T-helper 2 cell treated with Interferon-gamma antibody and Interleukin-4, amounts not matched to agents 100 ng/mL and 5 ng/mL, for 36 hours (primary cell): Measurements from ENCODE around the gene FARP1. TPM values are rescaled to one million over a fixed set of nuclear protein-coding genes. Genes with fewer than 3 reads are reported as not detected.

ENCODE experiments used
- intact Hi-C: fragments of 100-400 bp; cut with micrococcal nuclease; formaldehyde crosslinking; loops from one replicate; pipeline ENCODE4 v1.15.1; 2023
- total RNA-seq: library from RNA; stranded (reverse); gene quantifications from 2 replicates; pipeline ENCODE4 v1.2.3, GENCODE V29; 2022

The FARP1 gene
- total RNA-seq, 1 donor from 2014 or later = 0.57 TPM

DNA sequence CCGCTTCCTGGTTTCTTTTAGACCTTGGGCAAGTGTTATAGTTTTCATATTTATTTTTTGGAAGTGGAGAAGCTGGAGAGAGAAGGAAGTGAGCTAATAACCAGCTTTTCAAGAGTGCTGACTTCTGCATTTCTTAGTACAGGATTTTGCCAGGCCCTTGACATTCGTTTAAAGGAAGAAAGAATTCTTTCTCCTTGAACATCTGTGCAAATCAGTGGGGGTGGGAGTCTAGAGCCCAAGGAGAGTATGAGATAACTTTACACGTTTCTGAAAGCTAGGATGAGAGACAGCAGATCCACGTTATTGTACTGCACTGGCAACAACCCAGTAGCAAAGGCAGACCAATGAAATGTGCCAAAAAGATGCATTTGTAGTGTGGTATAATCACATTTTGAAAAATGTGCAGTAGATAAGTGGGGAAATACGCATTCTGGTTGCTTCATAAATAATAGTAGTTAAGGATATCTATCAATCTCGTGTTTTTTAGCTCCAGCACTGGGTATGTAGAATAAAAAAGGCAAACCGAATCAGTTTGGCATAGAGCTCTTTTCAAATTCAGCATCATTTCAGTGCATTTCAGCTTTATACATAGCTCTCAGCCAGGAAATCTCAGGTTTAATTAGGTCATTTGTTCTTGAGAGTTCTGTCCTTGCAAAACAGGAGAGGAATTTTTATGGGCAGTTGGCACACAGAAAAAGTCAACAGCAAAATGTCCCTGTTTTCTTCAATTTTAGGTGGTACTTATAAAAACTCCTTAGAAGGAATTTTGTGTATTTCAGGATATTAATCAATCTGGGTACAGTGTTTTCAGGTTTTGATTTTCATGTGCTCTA lies 29.9 kb downstream of the FARP1 start:
- intact Hi-C loops = no loop called here

DNA sequence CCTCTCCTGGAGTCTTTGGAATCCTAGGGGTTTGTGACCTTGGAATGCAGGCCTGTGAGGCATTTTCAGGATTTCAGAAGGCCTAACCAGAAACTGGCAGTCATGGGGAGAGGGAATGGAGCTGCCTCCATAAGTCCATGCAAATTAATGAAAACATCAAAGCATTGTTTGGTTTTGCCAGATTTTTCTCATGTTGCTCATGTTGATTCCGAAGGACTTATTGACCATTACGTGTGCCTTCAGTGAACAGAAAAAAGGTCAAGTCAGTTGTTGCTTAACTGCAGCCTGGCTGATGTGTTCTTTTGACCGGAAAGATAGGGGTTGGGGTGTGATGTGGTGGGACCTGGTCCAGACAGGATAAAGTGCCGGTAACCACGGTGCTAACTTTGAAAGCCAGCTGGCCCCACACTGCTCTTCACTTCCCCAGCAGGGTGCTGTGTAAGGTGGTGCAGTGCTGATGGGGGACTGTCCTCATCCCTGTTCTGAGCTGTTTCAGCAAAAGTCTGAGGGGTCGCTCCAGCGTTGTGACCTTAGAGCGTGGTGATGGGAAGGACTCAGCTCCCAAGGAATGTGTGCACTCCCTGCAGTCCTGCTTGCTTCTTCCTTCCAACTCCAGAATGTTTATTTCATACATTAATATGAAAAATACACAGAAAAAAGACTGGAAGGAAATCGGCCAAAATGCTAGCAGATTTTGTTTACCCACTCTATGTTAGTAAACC lies 30.7 kb downstream of the FARP1 start:
- intact Hi-C loops = no loop called here

DNA sequence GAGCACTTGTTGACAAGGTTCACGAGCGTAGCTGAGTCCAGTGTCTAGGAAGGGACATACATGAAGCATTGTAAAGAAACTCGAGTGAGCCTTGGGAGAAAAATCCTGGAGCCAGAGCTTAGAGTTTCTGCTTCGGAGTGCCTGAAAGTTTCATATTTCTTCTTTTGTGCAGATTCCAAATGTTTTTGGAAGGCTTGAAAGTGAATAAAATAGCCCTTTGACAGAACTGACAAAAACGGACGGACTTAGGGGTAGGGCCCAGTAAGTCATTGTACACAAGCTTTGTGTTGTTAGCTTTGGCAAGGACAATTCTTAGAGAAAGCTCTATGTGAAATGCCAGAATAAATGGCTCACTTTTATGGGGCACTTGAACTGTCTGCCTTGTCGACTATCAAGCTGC lies 31.4 kb downstream of the FARP1 start:
- intact Hi-C loops = no loop called here

DNA sequence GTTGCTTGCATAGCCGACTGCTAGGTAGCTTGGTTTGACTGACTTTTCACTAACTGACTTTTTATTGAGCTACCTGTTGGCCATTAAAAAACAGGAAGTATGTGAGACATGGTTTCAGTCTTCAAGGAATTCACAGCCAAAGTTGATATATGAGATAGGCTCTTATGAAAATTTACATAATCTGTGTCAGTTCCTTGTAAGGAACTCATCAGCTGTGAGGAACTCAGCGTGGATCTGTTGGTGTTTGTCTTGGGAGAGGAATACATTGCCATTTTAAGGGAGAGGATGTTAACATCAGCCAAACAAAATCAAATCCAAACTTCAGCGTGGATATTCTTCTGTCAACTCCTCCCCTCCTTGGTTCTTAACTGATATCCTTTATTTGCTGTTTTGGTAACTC lies 32.1 kb downstream of the FARP1 start:
- intact Hi-C loops = no loop called here

DNA sequence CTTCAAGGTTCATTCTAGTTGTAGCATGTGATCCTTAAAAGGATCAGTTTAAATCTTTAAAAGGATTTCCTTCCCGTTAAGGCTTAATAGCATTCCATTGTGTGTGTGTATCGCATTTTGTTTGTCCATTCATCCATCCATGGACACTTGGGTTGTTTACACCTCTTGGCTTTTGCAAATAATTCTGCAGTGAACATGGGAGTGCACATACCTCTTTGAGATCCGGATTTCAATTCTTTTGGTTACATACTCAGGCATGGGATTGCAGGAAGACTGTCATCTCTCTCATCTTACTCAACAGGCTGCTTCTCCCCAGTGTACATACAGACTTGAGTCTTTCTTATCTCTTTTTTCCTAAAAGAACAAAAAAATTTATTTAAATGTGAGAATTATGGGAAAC lies 32.9 kb downstream of the FARP1 start:
- intact Hi-C loops = no loop called here

DNA sequence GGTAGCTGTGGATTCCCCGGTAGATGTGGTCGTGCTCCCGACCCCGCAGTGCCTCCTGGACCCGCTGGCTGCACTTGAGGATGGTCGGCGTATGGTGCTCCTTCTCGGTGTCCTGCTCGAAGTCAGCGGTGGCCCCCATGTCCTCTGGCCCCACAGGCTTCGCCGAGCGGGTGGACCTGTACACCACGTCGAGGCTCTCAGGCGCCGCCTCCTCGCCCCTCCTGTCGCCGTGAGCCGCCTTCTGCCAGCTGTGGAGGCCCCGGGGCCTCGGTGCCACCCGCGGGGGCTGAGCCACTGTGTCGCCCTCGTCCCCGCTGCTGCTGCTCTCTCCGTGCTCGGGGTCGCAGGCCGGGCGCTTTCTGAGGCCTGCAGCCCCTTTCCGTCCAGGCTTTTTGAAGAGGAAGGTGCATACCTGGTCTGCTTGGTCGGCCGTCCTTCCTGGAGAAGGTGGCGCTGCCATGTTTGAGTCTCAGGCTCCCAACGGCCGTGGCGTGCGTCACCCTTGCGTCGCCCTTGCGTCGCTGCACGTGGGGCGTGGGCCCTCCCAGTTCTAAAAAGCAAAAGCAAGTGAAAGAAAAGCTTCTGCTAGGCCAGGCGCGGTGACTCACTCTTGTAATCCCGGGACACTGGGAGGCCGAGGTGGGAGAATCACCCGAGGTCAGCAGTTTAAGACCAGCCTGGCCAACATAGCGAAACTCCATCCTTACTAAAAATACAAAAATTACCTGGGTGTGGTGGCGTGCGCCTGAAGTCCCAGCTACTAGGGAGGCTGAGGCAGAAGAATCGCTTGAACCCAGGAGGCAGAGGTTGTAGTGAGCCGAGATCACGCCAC lies 34.1 kb downstream of the FARP1 start, which contains the start of gene RNF113B:
Gene RNF113B, minus strand, starts transcription at position 493 of the 832 bp plus-strand sequence. Its CDS starts 33 bp downstream, at position 460.
- intact Hi-C loops = no loop called here

DNA sequence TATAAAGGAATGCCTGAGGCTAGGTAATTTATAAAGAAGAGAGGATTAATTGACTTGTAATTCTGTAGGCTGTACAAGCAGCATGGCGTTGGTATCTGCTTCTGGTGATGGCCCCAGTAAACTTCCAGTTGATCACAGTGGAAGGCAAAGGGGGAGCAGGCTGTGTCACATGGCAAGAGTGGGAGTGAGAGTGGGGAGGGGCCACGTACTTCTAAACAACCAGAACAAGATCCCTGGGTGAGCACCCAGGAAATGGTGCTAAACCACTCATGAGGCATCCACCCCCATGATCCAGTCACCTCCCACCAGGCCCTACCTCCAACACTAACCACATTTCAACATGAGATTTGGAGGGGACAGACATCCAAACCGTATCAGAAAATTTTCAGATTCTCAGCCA lies 37.2 kb downstream of the FARP1 start:
- intact Hi-C loops = no loop called here

DNA sequence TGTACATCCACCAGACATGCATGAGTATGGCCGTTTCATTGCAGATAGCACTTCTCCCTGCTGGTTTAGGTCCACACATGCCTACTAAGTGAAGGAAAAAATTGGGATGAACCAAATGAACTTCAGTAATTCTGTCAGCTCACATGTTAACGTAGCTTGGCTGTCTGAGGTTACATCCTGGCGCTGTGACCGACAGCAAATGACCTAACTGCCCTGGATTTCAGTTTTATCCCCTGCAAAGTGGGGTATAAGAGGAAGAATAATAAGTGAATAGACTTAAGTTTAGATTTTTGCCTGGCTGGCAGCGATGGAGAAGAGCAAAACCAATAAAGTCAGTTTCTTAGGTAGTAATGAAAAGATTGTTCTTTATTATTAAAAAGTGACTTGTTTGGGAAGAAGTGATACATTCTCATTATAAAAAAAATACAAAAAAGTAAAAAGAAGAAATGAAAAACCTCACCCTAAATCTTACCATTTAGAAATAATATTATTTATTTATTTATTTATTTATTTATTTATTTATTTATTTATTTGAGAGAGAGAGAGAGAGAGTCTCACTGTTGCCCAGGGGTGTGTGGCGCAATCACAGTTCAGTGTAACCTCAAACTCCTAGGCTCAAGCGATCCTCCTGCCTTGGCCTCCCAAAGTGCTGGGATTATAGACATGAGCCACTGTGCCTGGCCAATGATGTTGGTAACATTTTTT lies 38.4 kb downstream of the FARP1 start:
- intact Hi-C loops = no loop called here

DNA sequence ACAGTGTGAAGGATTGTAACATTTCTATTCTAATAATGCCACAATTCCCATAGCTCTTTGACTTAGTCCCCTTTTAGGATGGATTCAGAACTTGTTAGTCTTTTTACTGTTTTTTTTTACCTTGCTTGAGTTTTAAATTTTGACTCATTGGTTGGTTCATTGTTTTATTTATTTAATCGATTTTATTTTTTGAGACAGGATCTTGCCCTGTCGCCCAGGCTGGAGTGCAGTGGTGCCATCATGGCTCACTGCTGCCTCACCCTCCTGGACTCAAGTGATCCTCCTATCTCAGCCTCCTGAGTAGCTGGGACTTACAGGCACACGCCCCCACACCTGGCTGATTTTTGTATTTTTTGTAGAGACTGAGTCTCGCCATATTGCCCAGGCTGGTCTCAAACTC lies 39.3 kb downstream of the FARP1 start:
- intact Hi-C loops = no loop called here

DNA sequence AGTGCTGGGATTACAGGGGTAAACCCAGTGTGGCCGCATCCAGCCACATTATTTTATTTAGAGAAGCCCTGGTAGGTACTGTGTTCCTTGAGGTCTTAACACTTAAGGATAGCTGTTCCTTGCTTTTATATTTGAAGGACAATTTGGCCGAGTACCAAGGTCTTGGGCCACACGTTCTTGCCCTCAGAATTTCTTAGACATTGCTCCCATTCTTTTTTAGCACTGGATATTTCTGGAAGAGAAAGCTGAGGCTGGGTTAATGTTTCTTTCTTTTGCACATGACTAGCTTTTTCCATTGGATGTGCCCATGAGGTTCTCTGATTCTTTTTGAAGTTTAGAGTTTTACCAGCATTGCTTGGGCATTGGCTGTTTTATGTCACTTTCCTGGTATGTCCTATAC lies 39.7 kb downstream of the FARP1 start:
- intact Hi-C loops = no loop called here

DNA sequence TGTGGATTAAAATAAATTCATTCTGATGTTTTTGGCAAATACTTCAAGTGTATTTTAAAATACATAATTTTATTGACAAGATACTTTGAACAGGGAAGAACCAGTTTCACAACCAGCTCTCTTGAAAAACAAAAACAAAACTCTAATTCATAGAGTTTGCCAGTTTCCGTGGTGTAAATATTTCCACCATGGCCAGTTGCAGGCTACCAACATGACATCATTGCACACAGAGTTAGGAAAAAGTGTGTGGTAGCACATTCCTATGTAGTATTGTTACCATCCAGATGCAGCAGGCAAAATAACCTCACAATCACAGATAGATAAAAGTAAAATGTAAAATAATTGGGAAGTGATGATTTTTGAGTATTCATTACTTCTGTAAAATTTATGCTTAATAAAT lies 41.9 kb downstream of the FARP1 start:
- intact Hi-C loops = no loop called here

DNA sequence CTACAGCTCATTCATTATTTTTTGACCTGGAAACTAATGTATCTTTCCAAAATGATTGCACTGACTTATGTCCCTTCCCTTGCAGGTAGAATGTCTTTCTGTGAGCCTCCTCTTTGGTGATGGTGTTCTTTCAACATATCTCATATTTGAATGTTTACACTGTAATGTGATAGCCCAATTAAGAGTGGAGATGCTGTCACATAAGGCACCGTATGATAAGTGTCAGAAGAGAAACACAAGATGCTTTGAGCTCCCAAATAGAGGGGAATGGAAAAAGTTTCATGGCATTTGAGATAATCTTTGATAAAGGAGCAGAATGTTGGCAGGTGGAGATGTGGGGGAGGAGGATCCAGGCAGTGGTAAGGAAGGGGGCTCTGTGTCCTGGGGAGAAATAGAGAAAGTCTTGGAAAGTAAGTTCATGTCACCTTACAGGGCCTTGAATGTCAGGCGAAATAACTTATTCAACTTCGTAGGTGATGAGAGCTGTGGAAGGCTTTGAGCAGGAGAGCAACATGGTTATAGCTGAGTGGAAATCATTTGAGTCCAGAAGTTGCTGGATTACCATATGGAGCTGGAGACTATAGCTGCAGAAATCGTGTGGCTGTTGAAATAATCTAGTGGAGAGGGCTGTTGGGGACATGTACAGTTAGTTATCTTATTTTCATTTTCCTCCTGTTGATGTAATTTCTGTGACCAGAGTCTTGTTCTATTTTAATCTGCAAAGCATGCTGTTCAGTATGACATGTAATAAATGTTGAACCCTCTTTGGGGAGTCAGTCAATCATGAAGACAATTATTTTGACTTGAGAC lies 44.5 kb downstream of the FARP1 start:
- intact Hi-C loops = no loop called here

DNA sequence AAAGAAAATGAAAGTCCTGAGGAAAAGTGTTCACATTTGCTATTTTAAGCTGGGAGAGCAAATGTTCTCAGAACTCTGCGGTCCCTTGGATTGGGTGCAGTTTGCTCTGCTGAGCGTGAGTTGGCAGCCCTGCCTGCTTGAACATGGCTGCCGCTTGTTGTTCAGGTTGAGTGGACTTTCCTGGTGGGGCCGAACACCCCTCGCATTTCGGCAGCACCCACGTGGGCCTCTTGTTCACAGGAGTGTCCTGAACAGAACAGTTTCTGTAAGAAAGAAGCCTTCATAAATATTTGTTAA lies 45.0 kb downstream of the FARP1 start:
- intact Hi-C loops = no loop called here

DNA sequence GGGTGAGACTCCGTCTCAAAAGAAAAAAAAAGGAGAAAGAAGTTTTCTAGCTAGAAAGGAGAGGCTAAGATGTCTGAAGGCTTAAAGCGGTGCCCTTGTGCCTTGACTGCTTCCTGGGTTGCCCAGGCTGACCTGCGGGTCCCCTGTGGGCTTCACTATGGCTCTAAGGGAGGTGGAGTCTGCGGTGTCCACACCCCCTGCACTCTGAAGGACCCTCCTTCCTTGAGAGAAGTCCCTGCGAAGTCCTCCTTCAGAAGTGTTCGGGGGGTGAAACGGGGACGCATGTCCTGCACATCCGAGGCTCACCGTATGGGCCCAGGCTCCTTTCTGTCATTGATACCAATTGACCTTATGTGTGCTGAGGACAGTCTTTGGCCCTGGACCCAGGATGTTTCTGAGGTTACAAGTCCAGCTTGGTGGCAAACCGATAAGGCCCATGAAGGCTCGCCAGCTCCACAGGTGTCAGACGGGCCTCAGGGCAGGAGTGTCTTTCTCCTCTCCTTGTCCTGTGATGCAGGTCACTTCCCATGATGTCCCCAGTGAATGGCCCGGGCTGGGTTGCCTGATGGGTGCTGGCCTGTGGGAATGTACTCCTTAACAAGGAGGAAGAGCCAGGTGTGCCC lies 45.8 kb downstream of the FARP1 start:
- intact Hi-C loops = no loop called here

DNA sequence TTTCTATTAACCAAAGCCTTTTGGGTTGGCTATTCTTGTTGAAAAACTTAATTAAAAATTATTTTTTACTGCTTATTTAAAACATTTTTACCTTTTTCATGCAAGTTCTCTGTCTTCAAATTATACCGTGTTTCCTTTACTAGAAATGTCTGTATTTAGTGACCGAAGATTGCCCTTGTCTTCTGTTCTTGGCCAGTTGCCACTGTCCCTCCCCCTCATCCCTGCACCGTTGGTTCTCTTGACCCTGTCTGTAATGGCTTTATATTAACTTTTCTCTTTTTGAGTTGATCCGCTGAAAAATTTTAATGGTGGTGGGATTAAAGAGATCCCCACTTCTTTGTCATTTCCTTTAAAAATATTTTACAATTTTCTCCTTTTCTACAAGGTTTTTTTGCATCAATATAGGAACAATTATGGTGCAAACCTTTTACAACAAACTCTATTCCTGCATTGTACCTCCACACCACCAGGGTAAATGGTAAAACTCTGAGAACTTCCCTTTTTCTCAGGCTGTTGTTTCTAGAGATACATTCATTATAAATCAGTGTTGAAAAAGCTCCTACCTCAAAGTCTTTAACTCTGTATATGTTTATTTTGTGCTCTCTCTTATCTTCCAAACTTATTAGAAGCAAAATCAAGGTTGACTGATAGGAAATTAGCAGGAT lies 47.1 kb downstream of the FARP1 start:
- intact Hi-C loops = no loop called here

DNA sequence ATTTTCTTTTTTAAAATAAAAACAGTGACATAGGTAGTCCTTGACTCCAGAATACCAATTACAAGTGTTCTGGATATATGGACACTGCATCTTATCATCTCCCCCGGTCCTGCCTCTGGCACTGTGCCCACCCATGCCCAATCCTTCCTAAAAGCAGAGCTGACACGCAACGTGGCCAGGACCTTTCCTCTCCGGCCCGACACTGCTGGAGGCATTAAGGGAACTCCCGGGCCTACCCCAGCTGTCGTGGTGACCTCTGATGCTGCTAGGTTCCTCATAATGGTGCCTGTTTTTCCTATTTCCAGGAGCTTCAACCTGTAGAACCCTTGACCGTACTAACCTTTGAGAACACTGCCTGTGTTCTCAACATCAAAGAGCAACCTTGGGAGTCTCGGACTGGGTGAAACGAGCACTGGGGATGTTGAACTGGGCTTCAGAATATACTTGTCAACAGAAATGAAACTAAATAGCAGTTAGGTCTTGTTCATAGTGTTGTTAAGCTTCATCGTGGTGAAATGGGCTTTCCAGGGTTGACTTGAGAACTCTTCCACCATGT lies 48.1 kb downstream of the FARP1 start:
- intact Hi-C loops = no loop called here

DNA sequence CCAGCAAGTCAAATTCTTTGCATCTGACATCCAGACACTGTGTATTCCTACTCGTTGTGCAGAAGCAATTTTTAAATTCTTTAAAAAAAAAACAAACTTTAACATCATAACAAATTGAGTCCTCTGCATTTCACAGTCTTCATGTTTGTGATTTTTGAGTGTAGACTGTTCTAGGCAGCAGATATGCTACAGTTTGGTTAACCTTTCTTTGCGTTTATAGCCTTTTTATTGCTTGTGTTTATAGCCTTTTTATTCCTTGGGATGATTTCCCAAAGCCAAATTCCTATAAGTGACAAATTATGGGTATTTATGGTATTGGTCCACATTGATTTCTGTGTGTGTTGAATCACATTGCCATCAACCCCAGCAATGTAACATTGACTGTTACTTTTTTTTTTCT lies 49.1 kb downstream of the FARP1 start:
- intact Hi-C loops = no loop called here

DNA sequence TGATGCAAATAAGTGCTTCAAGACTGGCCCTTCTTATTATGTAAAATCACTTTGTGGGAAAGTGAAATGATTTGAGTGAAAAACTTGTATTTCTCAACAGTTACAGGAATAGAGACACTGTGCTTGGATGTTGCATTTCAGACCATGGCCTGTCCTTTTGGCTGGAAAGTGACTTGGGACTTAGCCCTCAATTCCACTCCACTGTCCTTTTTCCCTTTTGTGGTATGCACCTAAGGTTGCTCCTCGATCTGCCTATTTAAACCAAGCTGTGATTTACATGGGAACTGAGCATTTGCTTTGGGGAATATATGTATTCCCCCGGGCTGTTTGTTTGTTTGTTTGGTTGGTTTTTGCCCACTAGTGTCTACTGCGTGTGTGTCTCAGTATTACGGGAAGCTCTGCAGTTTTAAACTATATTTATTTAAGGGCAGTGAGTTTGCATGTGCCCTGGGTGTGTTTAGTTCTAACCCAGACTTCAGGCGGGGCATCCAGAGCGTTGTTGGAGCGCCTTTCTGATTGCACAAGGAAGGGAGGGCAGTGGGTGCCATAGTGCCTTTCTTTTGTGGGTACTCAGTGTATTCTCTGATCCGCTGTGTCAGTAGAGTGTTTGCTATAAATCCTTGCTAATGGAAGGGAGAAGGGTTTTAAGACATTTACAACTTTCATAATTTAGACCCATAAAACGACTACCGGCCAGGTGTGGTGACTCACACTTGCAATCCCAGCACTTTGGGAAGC lies 52.3 kb downstream of the FARP1 start:
- intact Hi-C loops = no loop called here

DNA sequence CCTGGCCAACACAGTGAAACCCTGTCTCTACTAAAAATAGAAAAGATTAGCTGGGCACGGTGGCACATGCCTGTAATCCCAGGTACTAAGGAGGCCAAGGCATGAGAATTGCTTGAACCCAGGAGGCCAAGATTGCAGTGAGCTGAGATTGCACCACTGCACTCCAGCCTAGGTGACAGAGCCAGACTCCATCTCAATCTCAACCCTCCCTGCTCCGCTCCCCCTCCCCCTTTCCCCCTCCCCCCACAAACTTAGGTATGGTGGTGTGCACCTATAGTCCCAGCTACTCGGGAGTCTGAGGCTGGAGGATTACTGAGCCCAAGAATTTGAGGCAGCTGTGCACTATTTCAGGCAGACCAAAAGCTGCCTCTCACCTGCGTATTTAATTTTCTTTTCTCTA lies 55.8 kb downstream of the FARP1 start:
- intact Hi-C loops = no loop called here
